ENCODE data around the gene ACKR3.

ACKR3 gene

GRCh38 chr2:236569573-236569973 lies at the start of gene ACKR3:
TSS of gene ACKR3 (plus strand) at chr2:236569825. CDS start at chr2:236580466, 10,641 bp downstream.
- DNase-seq (ENCODE audit: low spot score): peak; percentile 83

DNA sequence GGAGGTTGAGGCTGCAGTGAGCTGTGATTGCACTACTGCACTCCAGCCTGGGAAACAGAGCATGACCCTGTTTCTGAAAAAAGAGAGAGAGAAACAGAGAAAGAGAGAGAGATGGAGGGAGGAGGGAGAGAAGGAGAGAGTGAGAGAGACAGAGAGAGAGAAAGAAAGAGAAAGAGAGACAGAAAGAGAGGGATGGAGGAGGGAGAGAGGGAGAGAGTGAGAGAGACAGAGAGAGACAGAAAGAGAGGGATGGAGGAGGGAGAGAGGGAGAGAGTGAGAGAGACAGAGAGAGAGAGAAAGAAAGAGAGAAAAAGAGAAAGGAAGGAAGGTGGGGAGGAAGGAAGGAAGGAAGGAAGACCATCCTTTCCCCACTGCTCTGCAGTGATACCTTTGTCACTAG lies 48.1 kb upstream of the ACKR3 start:
- DNase-seq (ENCODE audit: low spot score): no peak

GRCh38 chr2:236523249-236523648 lies 46.4 kb upstream of the ACKR3 start:
- DNase-seq (ENCODE audit: low spot score): no peak

DNA sequence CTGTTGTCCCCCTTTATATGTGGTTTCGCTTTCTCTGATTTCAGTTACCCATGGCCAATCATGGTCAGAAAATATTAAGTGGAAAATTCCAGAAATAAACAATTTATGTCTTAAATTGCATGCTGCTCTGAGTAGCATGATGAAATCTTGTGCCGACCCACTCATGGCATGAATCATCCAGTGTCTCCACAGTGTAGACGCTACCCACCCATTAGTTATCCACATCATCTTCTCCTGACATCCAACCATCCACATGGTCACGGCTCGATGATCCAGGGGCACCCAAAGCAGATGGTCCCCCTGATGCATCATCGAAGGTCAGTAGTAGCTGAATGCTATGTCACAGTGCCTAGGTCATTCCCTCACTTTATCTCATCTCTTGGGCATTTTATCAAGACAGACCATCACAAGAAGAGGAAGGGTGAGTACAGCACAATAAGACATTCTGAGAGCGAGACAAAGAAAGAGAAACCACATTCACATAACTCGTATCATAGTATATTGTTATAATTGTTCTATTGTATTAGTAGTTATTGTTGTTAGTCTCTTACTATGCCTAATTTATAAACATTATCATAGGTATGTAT lies 44.1 kb upstream of the ACKR3 start:
- peak; percentile 12 for DNase-seq (ENCODE audit: low spot score)

DNA sequence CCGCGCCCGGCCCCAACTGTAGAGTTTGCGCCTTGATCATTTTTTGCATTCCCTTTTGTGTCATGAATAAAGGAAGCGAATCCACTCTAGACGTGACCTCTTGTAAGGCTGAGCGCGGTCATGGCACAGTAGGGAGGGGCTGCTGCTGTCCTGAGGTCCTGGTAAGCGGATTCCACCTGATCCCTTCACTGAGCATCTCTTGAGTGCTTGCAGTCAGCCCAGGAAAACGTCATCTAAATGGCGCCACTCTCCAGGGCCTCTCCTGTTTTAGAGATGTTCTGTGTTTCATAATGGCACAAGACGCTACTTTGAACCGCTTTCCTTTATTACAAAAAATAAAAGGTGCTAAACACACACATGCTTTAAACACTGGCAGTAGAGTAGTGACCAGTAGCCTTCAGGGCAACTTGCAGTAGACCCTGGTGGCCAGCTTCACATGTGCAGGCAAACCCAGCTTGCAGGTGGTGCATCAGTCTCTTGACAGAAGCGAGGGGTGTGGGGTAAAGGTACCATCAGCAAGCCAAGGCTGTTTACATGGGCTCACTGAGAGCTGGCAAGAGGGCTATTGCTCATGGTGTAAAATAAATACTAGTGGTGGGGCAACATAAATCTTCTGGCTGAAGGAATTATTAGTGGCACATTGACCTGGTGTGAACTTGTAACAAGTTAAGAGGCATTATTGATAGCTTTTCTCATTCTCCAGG lies 43.0 kb upstream of the ACKR3 start:
- DNase-seq (ENCODE audit: low spot score): no peak

DNA sequence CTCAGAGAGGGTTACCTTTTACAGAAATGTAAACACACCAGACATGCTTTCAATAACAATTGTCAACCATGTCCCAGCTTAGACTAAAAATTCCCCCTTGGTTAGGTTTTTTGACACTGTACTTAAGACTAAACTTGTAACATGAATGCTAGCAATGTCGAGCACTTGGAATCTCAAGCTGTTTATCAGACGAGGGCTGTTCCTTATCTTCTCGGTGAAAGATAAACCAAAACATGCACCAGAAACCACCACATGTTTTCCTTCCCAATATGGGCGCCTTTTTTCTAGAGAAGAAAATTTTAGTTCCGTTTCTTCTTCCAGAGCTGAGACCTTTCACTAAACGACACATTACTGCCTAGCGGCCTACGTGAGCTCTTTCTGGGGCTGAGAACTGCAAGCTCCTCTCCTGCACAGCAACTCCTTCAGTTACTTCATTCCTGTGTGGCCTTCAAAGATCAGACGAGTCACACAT lies 42.4 kb upstream of the ACKR3 start:
- DNase-seq (ENCODE audit: low spot score): no peak

- DNase-seq (ENCODE audit: low spot score): no peak
Measured at GRCh38 chr2:236529606-236530005, 40.0 kb upstream of the ACKR3 start.

DNA sequence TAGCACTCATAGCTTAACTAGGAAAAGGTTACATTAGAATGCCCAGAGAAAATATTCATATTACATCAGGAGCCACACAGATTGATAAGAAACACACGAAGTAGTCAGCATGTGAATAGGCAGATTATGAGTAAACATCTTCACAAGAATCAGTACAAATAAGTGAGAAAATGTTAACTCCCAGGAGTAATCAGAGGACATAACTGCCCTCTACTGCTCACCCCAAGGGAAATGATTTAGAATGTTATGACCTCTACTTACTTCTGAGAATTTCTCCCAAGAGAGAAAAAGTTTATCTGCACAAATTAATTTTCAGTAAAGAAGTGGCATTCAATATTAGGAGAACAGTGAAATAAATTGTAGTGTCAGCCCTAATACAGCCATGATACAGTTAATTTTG lies 39.1 kb upstream of the ACKR3 start:
- DNase-seq (ENCODE audit: low spot score): no peak

DNA sequence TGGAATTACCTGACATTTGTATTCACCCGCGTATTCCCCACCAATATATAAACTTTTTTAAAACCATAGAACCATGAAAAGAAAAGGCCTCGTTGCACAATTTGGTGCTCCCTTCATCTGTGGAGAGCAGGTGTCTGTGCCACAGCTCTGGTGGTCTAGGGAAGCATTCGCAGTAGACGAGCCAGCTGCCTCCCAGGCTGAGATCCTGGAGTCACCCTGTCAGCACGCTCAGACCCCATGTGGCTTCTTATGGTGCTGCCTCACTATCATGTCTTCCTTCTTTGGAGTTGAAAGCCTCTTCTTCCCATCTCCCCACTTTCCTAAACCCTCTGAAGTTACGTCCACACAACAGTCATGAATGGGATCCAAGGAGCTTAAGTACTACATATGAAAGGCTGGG lies 38.4 kb upstream of the ACKR3 start:
- DNase-seq (ENCODE audit: low spot score): no peak

- no peak for DNase-seq (ENCODE audit: low spot score)
Measured at GRCh38 chr2:236531996-236532395, 37.6 kb upstream of the ACKR3 start.

GRCh38 chr2:236533343-236533742 lies 36.3 kb upstream of the ACKR3 start:
- DNase-seq (ENCODE audit: low spot score): no peak

GRCh38 chr2:236535024-236535423 lies 34.6 kb upstream of the ACKR3 start:
- no peak for DNase-seq (ENCODE audit: low spot score)

DNA sequence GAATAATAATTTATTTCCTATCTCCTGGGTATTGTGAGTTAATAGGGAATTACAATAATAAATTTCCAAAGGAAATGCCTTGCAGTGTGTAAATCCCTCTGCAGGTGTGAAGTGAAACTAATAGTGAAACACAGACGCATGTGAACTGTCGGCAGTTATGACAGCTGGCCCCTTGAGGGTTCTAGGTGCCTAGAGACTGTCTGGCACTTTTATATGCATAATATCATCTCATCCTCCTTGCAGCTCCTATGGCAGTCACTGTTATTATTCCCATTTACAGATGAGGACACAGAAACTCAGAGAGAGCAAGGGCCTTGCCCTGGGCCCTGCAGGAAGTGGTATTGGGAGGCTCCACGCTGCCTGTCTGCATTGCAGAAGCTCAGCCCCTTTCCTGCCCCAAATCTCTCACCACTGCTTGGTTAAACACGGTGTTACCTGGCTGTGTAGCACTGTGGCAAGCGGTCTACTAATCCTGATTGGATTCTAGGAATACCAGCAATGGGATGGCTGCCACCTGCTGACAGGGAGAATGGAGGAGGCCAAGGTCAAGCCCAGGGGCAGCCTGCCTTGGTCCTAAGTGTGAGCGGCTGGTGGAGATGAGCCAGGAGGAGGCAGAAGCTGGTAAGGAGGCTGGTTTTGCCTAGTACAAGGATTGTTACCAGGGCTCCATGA lies 32.8 kb upstream of the ACKR3 start:
- no peak for DNase-seq (ENCODE audit: low spot score)

DNA sequence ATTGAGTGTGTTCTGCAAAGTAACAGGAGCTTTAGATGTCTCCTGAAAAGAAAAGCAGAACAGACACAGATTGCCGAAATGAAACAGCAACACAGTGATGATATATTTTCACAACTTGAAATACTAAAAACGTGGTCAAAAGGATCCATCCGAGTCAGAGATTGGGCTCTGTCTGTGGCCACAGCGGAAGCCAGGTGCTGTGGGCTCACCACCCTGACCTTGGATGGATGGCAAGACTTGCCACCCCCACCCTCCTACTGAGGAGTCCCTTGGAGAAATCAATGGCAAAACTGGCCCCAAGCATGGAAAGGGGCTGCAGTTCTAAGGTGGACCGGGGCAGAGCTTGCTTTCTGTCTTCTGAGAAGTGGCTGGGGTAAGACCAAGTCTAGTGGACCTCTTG lies 31.4 kb upstream of the ACKR3 start:
- DNase-seq (ENCODE audit: low spot score): no peak

DNA sequence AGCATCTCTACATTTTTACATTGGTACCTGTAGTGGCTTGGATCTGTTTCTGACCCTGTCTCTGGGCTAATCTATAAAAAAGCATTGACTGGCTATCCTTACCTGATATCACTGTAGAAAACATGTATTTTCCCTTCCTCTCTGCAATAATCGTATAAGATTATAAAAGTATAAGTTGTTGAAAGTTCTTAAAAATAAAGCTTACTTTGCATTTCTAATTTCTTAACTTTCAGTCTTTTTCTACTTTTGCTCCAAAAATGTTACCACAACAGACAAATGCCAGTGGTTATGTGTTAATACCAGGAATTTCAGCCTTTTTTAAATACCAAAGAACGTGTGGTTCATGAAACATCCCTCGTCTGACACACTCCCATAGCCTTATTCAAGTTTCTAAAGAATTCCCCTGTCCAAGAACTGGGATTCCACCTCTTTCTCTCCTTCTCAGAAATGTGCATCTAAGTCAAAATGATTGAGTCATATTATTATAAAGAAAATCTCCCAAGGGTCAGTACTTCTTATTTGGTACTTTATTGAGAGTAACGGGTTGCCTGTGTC lies 28.5 kb upstream of the ACKR3 start:
- peak; percentile 57 for DNase-seq (ENCODE audit: low spot score)

- no peak for DNase-seq (ENCODE audit: low spot score)
Measured at GRCh38 chr2:236544362-236544761, 25.3 kb upstream of the ACKR3 start.

DNA sequence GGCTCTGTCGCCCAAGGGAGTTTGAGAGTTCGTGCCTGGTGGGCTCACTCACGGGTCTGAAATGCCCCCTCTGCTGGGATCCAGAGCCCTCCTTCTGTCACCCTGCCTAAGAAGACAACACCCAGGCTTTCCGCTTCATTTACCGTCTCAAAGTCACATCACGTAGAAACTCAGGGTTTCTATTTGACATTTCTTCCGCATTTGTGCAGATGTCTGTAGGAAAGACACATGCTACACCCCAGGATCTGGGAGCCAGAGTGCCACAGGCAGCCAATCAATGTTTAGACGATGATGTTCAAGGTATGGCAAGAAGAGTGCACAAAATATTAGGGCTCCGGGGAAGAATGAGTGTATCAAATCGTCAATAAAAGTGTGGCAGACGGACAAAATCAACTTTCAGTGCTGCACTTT lies 24.4 kb upstream of the ACKR3 start:
- no peak for DNase-seq (ENCODE audit: low spot score)

DNA sequence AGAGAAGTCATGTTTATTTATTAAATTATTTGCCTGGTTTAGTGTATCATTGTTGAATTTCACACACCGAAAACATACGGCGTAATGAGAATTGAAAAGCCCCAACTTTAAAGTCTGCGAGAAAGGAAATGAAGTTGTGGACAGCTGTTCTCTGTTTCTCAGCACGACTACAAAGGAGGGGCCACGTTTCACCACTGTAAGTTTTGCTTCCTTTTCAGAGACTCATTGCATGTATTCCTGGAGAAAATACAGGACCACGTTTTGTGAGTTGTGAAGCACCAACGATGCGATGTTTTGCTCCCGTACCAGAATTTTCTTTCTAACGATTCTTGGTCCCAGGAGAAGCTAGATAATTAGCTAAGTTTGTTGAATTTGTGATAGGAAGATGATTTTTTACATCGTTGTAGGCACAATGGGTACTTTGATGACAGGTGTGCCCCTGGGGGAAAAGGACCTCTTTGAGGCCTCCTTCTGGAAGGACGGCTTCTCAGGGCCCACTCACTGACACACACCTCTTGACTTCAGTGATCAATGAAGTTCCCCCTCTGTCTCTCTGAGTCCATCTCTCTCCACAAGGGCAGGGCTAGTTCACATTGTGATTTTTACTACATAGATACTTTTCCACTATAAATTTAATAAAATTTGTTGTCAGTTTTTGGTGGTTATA lies 23.7 kb upstream of the ACKR3 start:
- DNase-seq (ENCODE audit: low spot score): no peak

DNA sequence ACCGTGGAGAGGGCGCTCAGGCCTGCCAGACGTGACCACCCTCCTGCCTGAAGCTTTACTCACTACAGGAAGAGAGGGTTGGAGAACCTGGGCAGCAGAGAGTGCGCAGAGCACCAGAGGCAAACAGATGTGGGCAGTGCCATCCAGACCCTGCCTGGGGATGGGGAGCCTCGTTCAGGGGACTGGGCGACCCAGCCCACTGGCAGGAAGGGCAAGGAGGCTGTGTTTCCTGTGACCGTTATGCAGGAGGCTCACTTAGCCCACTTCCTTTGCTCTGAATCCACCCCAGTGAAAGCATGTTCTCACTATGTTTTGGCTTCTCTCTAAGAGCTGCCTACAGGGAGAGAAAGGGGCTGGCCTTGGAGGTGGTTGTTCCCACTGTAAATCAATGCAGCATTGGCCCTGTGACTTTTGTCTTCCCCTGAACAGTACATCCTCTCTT lies 23.0 kb upstream of the ACKR3 start:
- no peak for DNase-seq (ENCODE audit: low spot score)

DNA sequence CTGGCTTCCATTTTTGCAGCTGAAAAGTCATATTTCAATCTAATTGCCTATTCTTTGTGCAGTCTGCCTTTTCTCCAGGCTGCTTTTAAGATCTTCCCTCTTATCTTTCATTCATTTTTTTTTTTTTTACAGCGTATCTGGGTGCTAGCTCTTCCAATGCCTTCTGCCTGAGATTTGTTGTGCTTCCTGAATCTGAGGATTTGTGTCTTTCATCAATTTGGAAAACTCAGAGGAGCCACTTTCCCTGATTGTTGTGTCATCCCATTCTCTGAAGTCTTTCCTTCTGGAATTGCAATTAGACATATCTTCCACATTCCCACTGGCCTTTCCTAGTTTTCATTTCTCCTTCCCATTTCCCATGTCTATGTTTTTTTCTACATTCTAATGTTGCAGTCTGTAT lies 21.9 kb upstream of the ACKR3 start:
- DNase-seq (ENCODE audit: low spot score): peak; percentile 21

DNA sequence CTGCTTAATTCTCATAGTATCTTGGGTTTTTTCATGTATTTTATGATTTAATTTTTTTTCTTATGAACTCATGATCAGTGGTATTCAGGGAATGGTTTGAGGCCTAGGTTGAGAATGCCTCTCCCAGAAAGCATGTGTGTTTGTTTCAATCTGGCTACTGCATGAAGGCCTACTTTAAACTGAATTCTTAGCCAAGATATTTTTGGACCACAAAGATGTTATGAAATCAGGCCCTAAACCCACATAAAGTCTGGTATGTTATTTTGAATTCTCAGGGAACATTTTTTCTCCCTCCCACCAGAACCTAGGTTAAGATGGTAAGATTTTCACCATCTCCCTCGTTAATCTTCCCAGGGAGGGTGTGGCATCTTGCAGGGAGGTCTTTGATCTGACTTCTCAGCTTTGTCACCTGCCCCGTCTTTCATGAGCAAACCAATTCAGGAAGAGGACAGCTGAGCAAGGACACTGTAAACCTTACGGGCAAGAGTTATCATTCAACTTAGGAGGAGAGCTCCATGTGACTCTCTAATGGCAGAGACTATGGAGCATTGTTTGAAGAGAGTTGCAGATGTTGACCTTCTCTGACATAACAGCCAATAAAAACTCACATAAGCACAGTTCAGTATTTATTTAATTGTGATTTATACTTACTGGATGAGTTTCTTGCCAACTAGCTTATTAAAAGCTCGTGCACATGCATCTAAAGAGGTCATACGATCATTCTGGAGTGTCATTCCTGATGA lies 21.3 kb upstream of the ACKR3 start:
- DNase-seq (ENCODE audit: low spot score): peak; percentile 74

DNA sequence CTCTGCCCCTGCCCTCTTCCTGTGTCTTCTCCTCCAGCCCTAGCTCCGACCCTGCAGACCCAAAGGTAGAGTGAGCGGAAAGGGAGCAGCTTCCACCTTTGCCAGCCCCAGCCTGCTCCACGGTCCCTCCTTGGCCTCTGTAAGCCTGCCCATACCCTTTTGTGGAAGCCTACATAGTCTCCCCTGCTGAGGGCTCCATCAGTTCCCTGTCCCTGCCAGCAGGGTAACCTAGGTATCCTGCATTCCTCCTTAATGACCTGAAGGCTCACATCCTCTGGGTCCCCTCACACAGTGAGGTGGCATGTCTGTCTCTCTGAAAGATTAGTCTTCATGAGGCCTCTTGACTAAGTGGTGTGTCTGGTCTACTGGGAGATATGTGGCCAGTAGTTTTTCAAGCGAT lies 20.5 kb upstream of the ACKR3 start:
- DNase-seq (ENCODE audit: low spot score): no peak

Measured in GM03348 (cell line).